ENCODE results near the gene SLC44A3.

The SLC44A3 gene

GRCh38 chr1:94864821-94865220 is 44.7 kb downstream of the SLC44A3 start:
- Histone ChIP-seq H3K27me3 (ENCODE audit: control insufficient read depth in 2 of 2, insufficient read depth in 2 of 2, low read length in 2 of 2) (no peaks in the 10 kb centered on the region), H3K9ac (ENCODE audit: low read depth in 1 of 2, low read length in 2 of 2) (no peak overlapping the region), H3K4me1 (ENCODE audit: control insufficient read depth in 2 of 2, insufficient read depth in 2 of 2, low read length in 2 of 2) (peaks cover 0 to 6% of the 10 kb centered on the region in 2 donors), H3K4me3 (ENCODE audit: low read length in 2 of 2) (no peak overlapping the region), H3K36me3 (ENCODE audit: control insufficient read depth in 2 of 2, insufficient read depth in 2 of 2, low read length in 2 of 2) (peaks cover 22 to 27% of the 10 kb centered on the region in 2 donors), H3K9me3 (ENCODE audit: control insufficient read depth in 2 of 2, low read length in 2 of 2) (no peaks in the 10 kb centered on the region), H3K27ac (ENCODE audit: low read depth in 2 of 2, low read length in 2 of 2) (peak overlapping the region; percentile 72)

DNA sequence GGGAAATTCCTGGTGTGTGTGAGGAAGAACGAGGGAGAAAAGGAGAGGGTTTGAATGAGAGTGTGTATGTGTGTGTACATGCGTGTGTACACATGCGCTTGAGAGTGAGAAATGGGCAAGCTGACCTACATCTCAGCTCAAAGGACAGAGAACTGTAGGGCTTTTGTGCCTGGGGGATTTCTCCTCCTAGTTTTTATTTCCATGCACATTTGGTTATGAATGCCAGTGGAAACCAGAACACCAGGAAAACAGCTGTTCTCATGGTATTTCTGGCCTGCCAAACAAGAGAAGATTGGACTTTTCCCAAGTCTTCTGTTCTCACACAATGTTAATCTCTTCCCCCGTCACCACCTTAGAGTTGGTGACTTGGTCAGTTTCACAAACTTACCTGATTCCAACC is 45.2 kb downstream of the SLC44A3 start:
- peak overlapping the region; percentile 67 to 72 for H3K27ac ChIP-seq (ENCODE audit: low read depth in 2 of 2, low read length in 2 of 2)
- peaks cover 25 to 31% of the 10 kb centered on the region in 2 donors for H3K36me3 ChIP-seq (ENCODE audit: control insufficient read depth in 2 of 2, insufficient read depth in 2 of 2, low read length in 2 of 2)
- H3K9me3 ChIP-seq (ENCODE audit: control insufficient read depth in 2 of 2, low read length in 2 of 2) = no peaks in the 10 kb centered on the region
- peaks cover 0 to 6% of the 10 kb centered on the region in 2 donors for H3K4me1 ChIP-seq (ENCODE audit: control insufficient read depth in 2 of 2, insufficient read depth in 2 of 2, low read length in 2 of 2)
- no peak overlapping the region for H3K9ac ChIP-seq (ENCODE audit: low read depth in 1 of 2, low read length in 2 of 2)
- H3K4me3 ChIP-seq (ENCODE audit: low read length in 2 of 2) = no peak overlapping the region
- H3K27me3 ChIP-seq (ENCODE audit: control insufficient read depth in 2 of 2, insufficient read depth in 2 of 2, low read length in 2 of 2) = no peaks in the 10 kb centered on the region

DNA sequence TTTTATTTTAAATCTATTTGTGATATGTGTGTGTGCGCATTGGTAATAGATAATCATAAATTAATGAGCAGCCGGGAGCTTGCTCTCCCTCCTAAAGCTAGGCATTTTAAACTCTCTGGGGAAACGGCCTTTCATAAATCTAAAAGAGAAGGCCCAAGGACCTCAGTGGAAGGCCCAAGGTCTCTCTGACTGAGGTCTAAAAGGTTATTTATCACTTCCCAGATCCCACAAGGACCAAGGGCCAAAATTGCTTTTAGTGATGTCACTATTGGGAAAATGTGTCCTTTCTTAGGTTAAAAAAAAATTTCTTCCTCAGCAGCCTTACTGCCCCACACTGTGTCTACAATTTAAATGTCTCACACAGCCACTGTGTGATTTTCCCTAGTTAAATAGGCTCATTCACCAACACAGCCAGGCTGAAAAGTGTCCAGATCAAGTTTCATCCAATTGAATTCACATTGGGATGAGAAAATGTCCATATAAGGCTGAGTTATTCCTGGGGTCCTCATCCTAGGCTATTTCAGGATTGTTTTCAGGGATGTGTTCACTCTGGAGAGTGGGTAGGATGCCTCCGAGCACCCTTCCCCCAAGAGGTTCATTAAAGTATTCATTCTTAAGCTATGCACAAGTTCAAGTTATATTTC is 46.1 kb downstream of the SLC44A3 start:
- Histone ChIP-seq H3K9ac (ENCODE audit: low read depth in 1 of 2, low read length in 2 of 2) (no peak overlapping the region), H3K27me3 (ENCODE audit: control insufficient read depth in 2 of 2, insufficient read depth in 2 of 2, low read length in 2 of 2) (no peaks in the 10 kb centered on the region), H3K9me3 (ENCODE audit: control insufficient read depth in 2 of 2, low read length in 2 of 2) (no peaks in the 10 kb centered on the region), H3K4me3 (ENCODE audit: low read length in 2 of 2) (no peak overlapping the region), H3K27ac (ENCODE audit: low read depth in 2 of 2, low read length in 2 of 2) (peak overlapping the region; percentile 67 to 72), H3K36me3 (ENCODE audit: control insufficient read depth in 2 of 2, insufficient read depth in 2 of 2, low read length in 2 of 2) (peaks cover 29 to 34% of the 10 kb centered on the region in 2 donors), H3K4me1 (ENCODE audit: control insufficient read depth in 2 of 2, insufficient read depth in 2 of 2, low read length in 2 of 2) (peaks cover 0 to 6% of the 10 kb centered on the region in 2 donors)

DNA sequence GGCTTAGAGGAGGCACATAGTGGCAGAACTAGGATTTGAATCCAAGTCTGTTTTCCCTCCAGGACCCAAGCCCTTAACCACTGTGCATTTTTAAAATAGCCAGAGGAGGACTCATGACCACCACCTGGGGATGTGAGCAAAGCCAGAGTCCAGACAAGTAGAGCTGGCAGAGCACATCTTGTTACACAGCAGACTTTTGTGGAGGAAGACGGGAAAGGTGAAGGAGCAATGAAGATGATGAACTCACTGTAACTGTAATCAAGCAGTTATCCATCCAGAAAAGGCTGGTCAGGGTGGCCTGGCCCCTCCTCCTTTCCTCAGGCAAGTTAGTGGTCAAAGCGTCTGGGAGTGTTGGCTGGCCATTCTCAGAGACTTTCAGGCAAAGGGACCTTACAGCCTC is 50.9 kb downstream of the SLC44A3 start:
- Histone ChIP-seq H3K9ac (ENCODE audit: low read depth in 1 of 2, low read length in 2 of 2) (no peak overlapping the region), H3K4me3 (ENCODE audit: low read length in 2 of 2) (no peak overlapping the region), H3K27ac (ENCODE audit: low read depth in 2 of 2, low read length in 2 of 2) (no peak overlapping the region), H3K9me3 (ENCODE audit: control insufficient read depth in 2 of 2, low read length in 2 of 2) (no peaks in the 10 kb centered on the region), H3K4me1 (ENCODE audit: control insufficient read depth in 2 of 2, insufficient read depth in 2 of 2, low read length in 2 of 2) (no peaks in the 10 kb centered on the region), H3K27me3 (ENCODE audit: control insufficient read depth in 2 of 2, insufficient read depth in 2 of 2, low read length in 2 of 2) (no peaks in the 10 kb centered on the region), H3K36me3 (ENCODE audit: control insufficient read depth in 2 of 2, insufficient read depth in 2 of 2, low read length in 2 of 2) (peaks cover 37 to 41% of the 10 kb centered on the region in 2 donors)

DNA sequence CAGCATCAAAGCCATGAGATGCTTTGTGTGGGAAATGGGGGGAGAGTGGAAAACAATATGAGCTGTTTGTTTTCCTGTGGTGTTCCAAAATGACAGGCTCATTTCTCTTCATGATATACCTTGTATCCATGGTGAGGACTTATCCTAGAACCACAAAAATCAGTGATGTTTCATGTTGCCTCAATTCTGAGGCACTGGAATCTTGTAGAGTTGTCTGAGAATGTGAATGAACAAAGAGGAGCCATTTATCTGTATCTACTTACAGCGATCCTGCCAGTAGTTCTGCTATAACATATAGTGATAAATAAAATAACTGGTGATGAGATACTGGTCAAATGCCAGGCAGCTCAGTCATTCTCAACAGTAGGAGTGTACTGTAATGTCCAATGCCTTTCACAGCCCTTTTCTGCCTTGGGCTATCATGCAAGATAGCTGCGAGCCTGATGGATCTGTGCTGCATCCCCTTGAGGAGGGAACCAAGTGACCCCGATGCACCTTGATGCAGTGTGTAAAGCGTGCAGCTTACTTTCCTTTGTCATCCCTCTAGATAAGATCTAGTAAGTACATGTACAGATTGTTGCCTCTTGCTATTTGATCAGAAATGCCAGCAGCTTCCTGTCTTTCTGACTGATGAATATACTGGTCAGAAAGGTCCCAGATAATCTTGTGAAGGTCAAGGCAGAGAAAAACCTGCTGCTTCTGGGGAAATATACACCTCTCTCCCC is 52.8 kb downstream of the SLC44A3 start:
- Histone ChIP-seq H3K9me3 (ENCODE audit: control insufficient read depth in 2 of 2, low read length in 2 of 2) (no peaks in the 10 kb centered on the region), H3K36me3 (ENCODE audit: control insufficient read depth in 2 of 2, insufficient read depth in 2 of 2, low read length in 2 of 2) (peaks cover 42% of the 10 kb centered on the region in 2 donors), H3K4me3 (ENCODE audit: low read length in 2 of 2) (no peak overlapping the region), H3K27me3 (ENCODE audit: control insufficient read depth in 2 of 2, insufficient read depth in 2 of 2, low read length in 2 of 2) (no peaks in the 10 kb centered on the region), H3K9ac (ENCODE audit: low read depth in 1 of 2, low read length in 2 of 2) (no peak overlapping the region), H3K4me1 (ENCODE audit: control insufficient read depth in 2 of 2, insufficient read depth in 2 of 2, low read length in 2 of 2) (no peaks in the 10 kb centered on the region), H3K27ac (ENCODE audit: low read depth in 2 of 2, low read length in 2 of 2) (no peak overlapping the region)

DNA sequence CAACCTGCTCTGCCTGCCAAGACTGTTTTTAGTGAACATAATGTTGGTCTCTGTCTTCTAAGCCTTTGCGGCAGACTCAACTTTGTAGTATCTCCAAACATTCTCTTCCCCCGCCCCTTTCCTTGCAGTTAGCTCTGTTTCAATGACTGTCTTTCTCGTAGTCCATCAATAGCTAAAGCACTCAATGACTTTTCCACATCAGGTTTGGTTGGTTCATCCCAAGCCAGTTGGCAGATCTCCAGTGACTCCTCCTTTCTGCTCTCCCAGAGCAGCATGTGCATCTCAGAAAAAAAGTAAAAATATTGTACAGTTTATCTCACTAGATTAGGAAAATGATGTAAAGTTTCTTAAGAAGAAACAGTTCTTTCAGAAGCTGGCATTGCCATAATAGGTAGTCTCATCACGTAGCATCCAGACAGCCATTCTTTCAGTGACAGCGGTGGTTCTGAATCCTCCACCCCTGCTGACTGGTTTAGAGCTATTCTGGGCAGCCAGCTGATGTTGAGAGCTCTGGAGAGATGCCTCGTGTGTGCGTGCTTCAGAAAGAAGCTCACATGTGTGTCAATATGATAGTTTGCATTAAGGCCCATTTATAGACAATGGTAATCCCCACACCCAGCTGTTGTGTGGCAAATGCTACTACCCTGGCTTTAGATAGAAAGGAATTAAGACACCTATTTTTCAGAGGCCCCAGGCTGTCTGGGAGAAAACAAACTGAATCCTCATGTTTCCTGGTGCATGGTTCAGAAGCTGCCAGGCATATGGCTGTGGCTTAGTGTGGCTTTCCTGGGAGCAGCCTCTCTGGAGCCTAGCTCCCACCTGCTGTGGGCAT is 53.6 kb downstream of the SLC44A3 start:
- no peaks in the 10 kb centered on the region for H3K4me1 ChIP-seq (ENCODE audit: control insufficient read depth in 2 of 2, insufficient read depth in 2 of 2, low read length in 2 of 2)
- H3K9ac ChIP-seq (ENCODE audit: low read depth in 1 of 2, low read length in 2 of 2) = no peak overlapping the region
- peaks cover 37 to 40% of the 10 kb centered on the region in 2 donors for H3K36me3 ChIP-seq (ENCODE audit: control insufficient read depth in 2 of 2, insufficient read depth in 2 of 2, low read length in 2 of 2)
- H3K27me3 ChIP-seq (ENCODE audit: control insufficient read depth in 2 of 2, insufficient read depth in 2 of 2, low read length in 2 of 2) = no peaks in the 10 kb centered on the region
- no peaks in the 10 kb centered on the region for H3K9me3 ChIP-seq (ENCODE audit: control insufficient read depth in 2 of 2, low read length in 2 of 2)
- H3K4me3 ChIP-seq (ENCODE audit: low read length in 2 of 2) = no peak overlapping the region
- no peak overlapping the region for H3K27ac ChIP-seq (ENCODE audit: low read depth in 2 of 2, low read length in 2 of 2)

- Histone ChIP-seq H3K4me3 (ENCODE audit: low read length in 2 of 2) (no peak overlapping the region), H3K27me3 (ENCODE audit: control insufficient read depth in 2 of 2, insufficient read depth in 2 of 2, low read length in 2 of 2) (no peaks in the 10 kb centered on the region), H3K27ac (ENCODE audit: low read depth in 2 of 2, low read length in 2 of 2) (no peak overlapping the region), H3K4me1 (ENCODE audit: control insufficient read depth in 2 of 2, insufficient read depth in 2 of 2, low read length in 2 of 2) (no peaks in the 10 kb centered on the region), H3K9me3 (ENCODE audit: control insufficient read depth in 2 of 2, low read length in 2 of 2) (no peaks in the 10 kb centered on the region), H3K9ac (ENCODE audit: low read depth in 1 of 2, low read length in 2 of 2) (no peak overlapping the region), H3K36me3 (ENCODE audit: control insufficient read depth in 2 of 2, insufficient read depth in 2 of 2, low read length in 2 of 2) (peaks cover 34 to 35% of the 10 kb centered on the region in 2 donors)
Measured at GRCh38 chr1:94874423-94874822, 54.3 kb downstream of the SLC44A3 start.

DNA sequence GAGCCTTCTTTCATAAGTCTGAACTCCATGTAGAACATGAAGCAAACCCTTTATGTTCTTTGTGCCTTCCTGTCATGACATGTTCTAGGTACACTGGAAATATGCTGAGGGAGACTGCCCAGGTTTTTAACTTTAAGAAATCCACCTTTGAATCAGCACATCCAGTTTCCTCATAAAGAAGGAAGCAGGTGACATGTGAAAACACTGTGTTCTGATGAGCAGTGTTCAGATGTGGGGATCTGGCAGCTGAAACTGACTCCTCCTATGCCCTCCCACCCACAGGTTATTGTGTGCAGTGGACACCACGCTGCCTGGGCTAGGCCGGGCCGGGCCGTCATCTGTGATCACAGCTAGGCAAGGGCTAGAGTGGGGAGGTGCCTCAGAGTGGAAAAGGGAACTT is 55.6 kb downstream of the SLC44A3 start:
- Histone ChIP-seq H3K27ac (ENCODE audit: low read depth in 2 of 2, low read length in 2 of 2) (no peak overlapping the region), H3K4me1 (ENCODE audit: control insufficient read depth in 2 of 2, insufficient read depth in 2 of 2, low read length in 2 of 2) (no peaks in the 10 kb centered on the region), H3K36me3 (ENCODE audit: control insufficient read depth in 2 of 2, insufficient read depth in 2 of 2, low read length in 2 of 2) (peaks cover 26 to 28% of the 10 kb centered on the region in 2 donors), H3K4me3 (ENCODE audit: low read length in 2 of 2) (no peak overlapping the region), H3K27me3 (ENCODE audit: control insufficient read depth in 2 of 2, insufficient read depth in 2 of 2, low read length in 2 of 2) (no peaks in the 10 kb centered on the region), H3K9ac (ENCODE audit: low read depth in 1 of 2, low read length in 2 of 2) (no peak overlapping the region), H3K9me3 (ENCODE audit: control insufficient read depth in 2 of 2, low read length in 2 of 2) (no peaks in the 10 kb centered on the region)

GRCh38 chr1:94876362-94876761 is 56.2 kb downstream of the SLC44A3 start:
- Histone ChIP-seq H3K9ac (ENCODE audit: low read depth in 1 of 2, low read length in 2 of 2) (no peak overlapping the region), H3K36me3 (ENCODE audit: control insufficient read depth in 2 of 2, insufficient read depth in 2 of 2, low read length in 2 of 2) (peaks cover 22 to 24% of the 10 kb centered on the region in 2 donors), H3K27ac (ENCODE audit: low read depth in 2 of 2, low read length in 2 of 2) (no peak overlapping the region), H3K4me3 (ENCODE audit: low read length in 2 of 2) (no peak overlapping the region), H3K4me1 (ENCODE audit: control insufficient read depth in 2 of 2, insufficient read depth in 2 of 2, low read length in 2 of 2) (no peaks in the 10 kb centered on the region), H3K27me3 (ENCODE audit: control insufficient read depth in 2 of 2, insufficient read depth in 2 of 2, low read length in 2 of 2) (no peaks in the 10 kb centered on the region), H3K9me3 (ENCODE audit: control insufficient read depth in 2 of 2, low read length in 2 of 2) (no peaks in the 10 kb centered on the region)

DNA sequence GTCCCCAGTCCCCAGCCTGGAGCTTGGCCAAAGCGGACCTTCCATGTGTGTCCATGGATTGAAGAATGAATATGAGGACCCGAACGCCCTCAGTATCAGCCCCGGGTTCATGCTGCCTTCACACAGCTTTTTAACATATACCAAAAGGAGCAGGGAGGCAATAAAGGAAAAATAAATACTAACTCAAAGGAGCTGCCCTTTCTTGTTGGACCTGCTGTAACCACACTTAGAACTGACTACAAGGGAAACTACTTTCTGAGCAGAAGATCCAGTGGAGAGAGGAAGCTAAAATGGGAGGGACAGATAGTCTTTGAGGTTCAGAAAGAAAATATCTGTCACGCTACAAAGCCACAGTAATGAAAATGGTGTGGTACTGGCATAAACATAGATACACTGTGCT is 58.2 kb downstream of the SLC44A3 start:
- H3K4me1 ChIP-seq (ENCODE audit: control insufficient read depth in 2 of 2, insufficient read depth in 2 of 2, low read length in 2 of 2) = no peaks in the 10 kb centered on the region

More for the DNA sequence above, 58.2 kb downstream of the SLC44A3 start:
- no peak overlapping the region for H3K9ac ChIP-seq (ENCODE audit: low read depth in 1 of 2, low read length in 2 of 2)
- H3K36me3 ChIP-seq (ENCODE audit: control insufficient read depth in 2 of 2, insufficient read depth in 2 of 2, low read length in 2 of 2) = peaks cover 13 to 18% of the 10 kb centered on the region in 2 donors
- no peaks in the 10 kb centered on the region for H3K27me3 ChIP-seq (ENCODE audit: control insufficient read depth in 2 of 2, insufficient read depth in 2 of 2, low read length in 2 of 2)
- no peak overlapping the region for H3K27ac ChIP-seq (ENCODE audit: low read depth in 2 of 2, low read length in 2 of 2)
- no peak overlapping the region for H3K4me3 ChIP-seq (ENCODE audit: low read length in 2 of 2)
- H3K9me3 ChIP-seq (ENCODE audit: control insufficient read depth in 2 of 2, low read length in 2 of 2) = no peaks in the 10 kb centered on the region
